NB4 (cell line): ENCODE results near the gene JAZF1.

Experiments used
- DNase-seq: peaks from one replicate; pipeline ENCODE4 v3.0.0; 2010; ENCODE audit warnings: low read depth
- H3K4me3 ChIP-seq: one replicate; pipeline ENCODE4 v1.5.1; 2011; ENCODE audit warnings: mild to moderate bottlenecking, low read depth, low read length, moderate library complexity
- MYC ChIP-seq: IDR thresholded peaks from 2 replicates; pipeline ENCODE4 v1.6.1; 2011; ENCODE audit warnings: low read depth, low read length
- POLR2A ChIP-seq: IDR thresholded peaks from 2 replicates; pipeline ENCODE4 v1.6.1; 2011; ENCODE audit warnings: mild to moderate bottlenecking; ENCODE audit not compliant: insufficient read length; ENCODE audit errors: extremely low read depth
- TF ChIP-seq, protein P1 (sequence below): IDR thresholded peaks from 2 replicates; pipeline ENCODE4 v1.6.1; 2011; ENCODE audit warnings: low read depth, low read length
- TF ChIP-seq, protein P2 (sequence below): IDR thresholded peaks from one replicate; pipeline ENCODE4 v1.5.1; 2012; ENCODE audit warnings: low read depth, low read length

The JAZF1 gene

DNA sequence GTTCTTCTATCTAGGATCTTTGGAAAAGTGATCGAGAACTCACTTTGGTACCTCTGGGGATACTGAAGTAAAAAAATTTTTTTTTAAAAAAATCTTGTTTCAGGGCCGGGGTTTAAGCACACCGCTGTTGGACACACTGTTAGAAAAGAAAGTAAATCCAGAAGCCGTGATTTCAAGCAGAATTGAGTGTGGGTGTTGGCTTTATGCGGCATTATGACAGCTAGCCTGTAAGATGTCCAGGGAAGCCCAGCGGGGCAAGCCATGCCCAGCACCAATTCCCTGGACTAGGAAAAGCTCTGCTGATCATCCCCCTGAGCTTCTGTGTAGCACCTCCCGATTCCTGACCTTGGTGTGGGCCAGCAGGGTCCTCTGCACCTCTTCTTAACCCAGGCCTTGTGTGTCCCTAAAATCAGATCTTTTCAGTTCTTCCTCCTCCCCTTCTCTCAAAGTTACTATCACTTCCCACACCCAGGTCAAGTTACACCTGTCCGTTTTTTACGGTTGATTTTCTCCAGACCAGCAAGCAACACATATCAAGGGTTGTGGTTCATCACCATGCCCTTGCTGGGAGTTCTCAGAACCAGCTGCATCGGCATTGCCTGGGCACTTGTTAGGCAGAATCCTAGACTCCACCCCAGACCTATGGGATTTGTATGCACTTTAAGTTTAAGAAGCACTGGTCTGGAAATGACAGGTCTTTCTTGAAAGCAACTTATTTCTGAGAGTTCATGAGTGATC lies 235.4 kb downstream of the JAZF1 start:
- H3K4me3 ChIP-seq = no peak overlapping the region
- DNase-seq = no peak
- TF ChIP-seq POLR2A (no peak), MYC (no peak)
- TF ChIP-seq, protein P1, sequence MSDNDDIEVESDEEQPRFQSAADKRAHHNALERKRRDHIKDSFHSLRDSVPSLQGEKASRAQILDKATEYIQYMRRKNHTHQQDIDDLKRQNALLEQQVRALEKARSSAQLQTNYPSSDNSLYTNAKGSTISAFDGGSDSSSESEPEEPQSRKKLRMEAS = no peak
- TF ChIP-seq, protein P2, sequence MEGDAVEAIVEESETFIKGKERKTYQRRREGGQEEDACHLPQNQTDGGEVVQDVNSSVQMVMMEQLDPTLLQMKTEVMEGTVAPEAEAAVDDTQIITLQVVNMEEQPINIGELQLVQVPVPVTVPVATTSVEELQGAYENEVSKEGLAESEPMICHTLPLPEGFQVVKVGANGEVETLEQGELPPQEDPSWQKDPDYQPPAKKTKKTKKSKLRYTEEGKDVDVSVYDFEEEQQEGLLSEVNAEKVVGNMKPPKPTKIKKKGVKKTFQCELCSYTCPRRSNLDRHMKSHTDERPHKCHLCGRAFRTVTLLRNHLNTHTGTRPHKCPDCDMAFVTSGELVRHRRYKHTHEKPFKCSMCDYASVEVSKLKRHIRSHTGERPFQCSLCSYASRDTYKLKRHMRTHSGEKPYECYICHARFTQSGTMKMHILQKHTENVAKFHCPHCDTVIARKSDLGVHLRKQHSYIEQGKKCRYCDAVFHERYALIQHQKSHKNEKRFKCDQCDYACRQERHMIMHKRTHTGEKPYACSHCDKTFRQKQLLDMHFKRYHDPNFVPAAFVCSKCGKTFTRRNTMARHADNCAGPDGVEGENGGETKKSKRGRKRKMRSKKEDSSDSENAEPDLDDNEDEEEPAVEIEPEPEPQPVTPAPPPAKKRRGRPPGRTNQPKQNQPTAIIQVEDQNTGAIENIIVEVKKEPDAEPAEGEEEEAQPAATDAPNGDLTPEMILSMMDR = no peak

DNA sequence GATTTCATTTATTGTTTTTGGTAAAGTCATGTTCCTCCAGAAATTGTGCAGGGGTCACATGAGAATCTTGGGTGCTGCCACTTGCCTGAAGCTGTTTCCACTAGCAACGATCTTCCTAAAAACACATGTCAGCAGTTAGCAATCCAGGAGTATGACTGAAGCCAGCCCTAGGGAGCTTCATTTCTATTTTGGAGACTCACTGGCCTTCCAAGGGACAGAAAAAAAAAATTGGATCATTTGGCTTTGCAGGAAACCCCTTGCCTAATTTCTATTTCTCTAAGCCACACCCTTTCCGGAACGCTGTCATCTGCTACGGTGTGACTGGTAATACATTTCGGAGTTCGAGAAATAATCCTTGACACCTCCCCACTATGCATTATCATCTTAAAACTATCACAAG lies 236.0 kb downstream of the JAZF1 start:
- no peak overlapping the region for H3K4me3 ChIP-seq
- DNase-seq = no peak
- no peak for TF ChIP-seq POLR2A
- TF ChIP-seq, protein P2 = no peak
- no peak for TF ChIP-seq MYC
- TF ChIP-seq, protein P1 = no peak

DNA sequence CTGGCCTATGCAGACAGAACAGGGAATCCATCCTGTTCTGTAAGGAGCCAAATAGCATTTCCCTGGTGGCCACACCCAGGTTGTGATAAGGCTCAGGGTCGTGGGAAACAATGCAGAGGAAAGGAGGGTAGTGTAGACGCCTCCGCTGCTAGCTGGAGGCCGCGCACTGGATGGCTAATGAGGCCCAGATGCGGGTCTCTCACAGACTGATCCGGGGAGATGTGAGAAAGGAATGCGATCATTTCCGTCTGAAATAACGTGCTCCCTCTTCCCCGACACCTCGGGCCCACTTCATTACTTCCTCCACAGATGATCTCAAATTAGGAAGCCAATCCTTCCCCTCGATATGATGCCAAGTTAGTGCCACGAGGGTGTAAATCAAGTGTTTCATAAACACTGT lies 237.4 kb downstream of the JAZF1 start:
- H3K4me3 ChIP-seq = no peak overlapping the region
- DNase-seq = no peak
- TF ChIP-seq MYC (no peak), POLR2A (no peak)
- TF ChIP-seq, protein P2 = no peak
- TF ChIP-seq, protein P1 = no peak

DNA sequence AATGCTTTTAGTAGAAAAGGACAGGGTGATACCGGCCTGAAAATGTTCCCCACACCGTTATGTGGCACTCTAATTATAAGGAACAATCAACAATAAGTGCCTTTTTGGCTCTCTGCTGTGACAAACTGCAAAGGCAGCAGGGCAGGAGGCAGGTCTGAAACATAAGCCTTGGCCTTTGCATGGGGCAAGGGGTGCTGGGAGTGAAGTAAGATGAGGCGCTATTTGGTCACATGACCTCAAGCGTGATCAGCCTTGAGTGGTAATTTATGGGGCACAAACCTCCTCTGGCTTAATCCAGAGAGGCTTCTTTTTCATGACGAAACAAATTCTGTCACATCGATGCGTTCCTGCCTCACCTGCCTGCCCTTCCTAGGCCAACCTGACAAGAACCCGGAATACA lies 237.9 kb downstream of the JAZF1 start:
- DNase-seq = no peak
- H3K4me3 ChIP-seq = no peak overlapping the region
- TF ChIP-seq POLR2A (no peak), MYC (no peak)
- TF ChIP-seq, protein P1 = no peak

DNA sequence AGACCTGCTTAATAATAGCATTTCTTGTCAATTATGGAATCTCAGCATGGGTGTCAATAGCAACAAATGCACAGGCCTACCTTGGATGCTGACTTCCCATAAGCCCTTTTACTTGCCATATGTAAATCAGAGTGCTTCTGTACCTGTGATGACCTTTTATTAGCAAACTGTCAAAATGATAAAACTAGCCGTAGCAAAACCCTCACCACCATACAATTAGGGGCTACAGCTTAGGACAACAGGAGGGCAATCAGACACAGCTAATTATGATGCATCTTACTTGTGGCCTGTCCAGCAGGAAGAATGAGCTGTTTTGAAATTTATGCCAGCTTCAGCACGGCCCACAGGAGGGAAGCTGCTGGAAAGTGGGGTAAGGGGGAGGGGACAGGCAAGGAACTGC lies 239.1 kb downstream of the JAZF1 start:
- DNase-seq = no peak
- no peak overlapping the region for H3K4me3 ChIP-seq
- TF ChIP-seq, protein P2 = no peak
- TF ChIP-seq MYC = no peak
- TF ChIP-seq POLR2A = no peak
- TF ChIP-seq, protein P1 = no peak

DNA sequence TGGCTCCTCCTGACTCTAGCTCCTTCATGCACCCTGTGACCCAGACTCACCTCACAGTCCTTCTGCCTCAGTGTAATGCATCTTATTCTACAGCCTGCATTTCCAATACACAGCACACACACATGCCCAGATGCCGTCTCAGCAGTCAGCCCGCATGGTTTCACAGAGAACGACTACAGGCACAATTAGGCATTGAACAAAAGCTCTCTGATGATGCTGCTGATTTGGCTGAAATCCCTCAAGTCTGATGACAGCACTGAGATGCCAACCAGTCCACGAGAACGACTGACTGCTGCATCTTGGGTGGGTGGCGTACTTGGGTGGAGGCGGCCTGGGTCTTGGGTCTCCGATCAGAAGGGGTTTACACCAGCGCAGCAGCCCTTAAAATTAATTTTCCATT lies 240.3 kb downstream of the JAZF1 start:
- no peak for DNase-seq
- TF ChIP-seq MYC (no peak), POLR2A (no peak)
- TF ChIP-seq, protein P1 = no peak
- TF ChIP-seq, protein P2 = no peak
- H3K4me3 ChIP-seq = no peak overlapping the region
